ENCODE measurements around the gene KRT6B. TPM values are rescaled to one million over a fixed set of nuclear protein-coding genes. Genes with fewer than 3 reads are reported as not detected.
A peak's percentile ranks its signal among the peaks of the same experiment; 100 is the strongest.

The KRT6B gene
- total and polyA plus RNA-seq, 2 of the 8 experiments (the other 6 are each of a cell fraction or from before 2014, with no cell fraction given): not detected

- Histone ChIP-seq H2BK5ac (ENCODE audit: low read depth, low read length) (no peak overlapping the region), H3K4me1 (replicated peaks in 1 of 4; ENCODE audit: control insufficient read depth in 3 of 4, insufficient read depth in 4 of 4, low read length in 3 of 4) (peaks cover 0 to 5% (median 3%) of the 10 kb centered on the region in 4 experiments; a peak in 3 of 7 replicates), H3K9ac (replicated peaks in 1 of 4; ENCODE audit: extremely low read depth in 1 of 4, low read depth in 3 of 4, low read length in 3 of 4) (no peak overlapping the region), H2BK15ac (ENCODE audit: low read length) (no peak overlapping the region), H2AK5ac (ENCODE audit: low read depth, low read length) (no peak overlapping the region), H3K36me3 (ENCODE audit: control insufficient read depth in 2 of 4, insufficient read depth in 4 of 4, low read length in 3 of 4) (no peaks in the 10 kb centered on the region), H4K8ac (ENCODE audit: extremely low read depth, insufficient read depth, low read length) (no peak overlapping the region), H3K23ac (ENCODE audit: insufficient read length) (no peak overlapping the region), H3K18ac (ENCODE audit: extremely low read depth, low read length) (no peak overlapping the region), H3K27me3 (replicated peaks in 1 of 4; ENCODE audit: control insufficient read depth in 3 of 4, extremely low read depth in 1 of 4, insufficient read depth in 3 of 4, low read length in 3 of 4) (no peaks in the 10 kb centered on the region; a peak in 2 of 7 replicates), H3K4ac (replicated peaks; ENCODE audit: insufficient read length, low read depth, low read length) (no peak overlapping the region), H4K91ac (replicated peaks; ENCODE audit: insufficient read length, low read length) (no peak overlapping the region), H2BK12ac (ENCODE audit: low read depth, low read length) (no peak overlapping the region), H3K4me2 (ENCODE audit: insufficient read depth in 1 of 2, low read depth in 2 of 2, low read length in 2 of 2) (no peak overlapping the region), H4K20me1 (replicated peaks in 1 of 2; ENCODE audit: control insufficient read depth in 1 of 2, insufficient read depth in 2 of 2, low read length in 2 of 2) (no peaks in the 10 kb centered on the region), H2BK120ac (replicated peaks; ENCODE audit: low read depth, low read length) (no peak overlapping the region), H3K79me1 (ENCODE audit: low read depth, low read length) (no peaks in the 10 kb centered on the region), H3K14ac (ENCODE audit: insufficient read length) (no peak overlapping the region), H3K9me3 (ENCODE audit: insufficient read depth in 2 of 2, low read depth in 1 of 2, low read length in 1 of 2) (no peaks in the 10 kb centered on the region), H4K5ac (ENCODE audit: insufficient read length, low read depth, low read length) (no peak overlapping the region), H3K56ac (replicated peaks; ENCODE audit: insufficient read length, low read depth, low read length) (no peak overlapping the region), H2AFZ (ENCODE audit: low read length) (no peak overlapping the region), H3K79me2 (ENCODE audit: control insufficient read depth in 1 of 2, insufficient read depth in 2 of 2, low read length in 2 of 2) (no peaks in the 10 kb centered on the region), H2BK20ac (ENCODE audit: low read length) (no peak overlapping the region), H3K27ac (ENCODE audit: low read depth, low read length) (no peak overlapping the region), H3K4me3 (ENCODE audit: extremely low read depth in 1 of 4, insufficient read depth in 2 of 4, low read depth in 3 of 4, low read length in 4 of 4) (no peak overlapping the region), H3K23me2 (ENCODE audit: low read depth, low read length) (no peaks in the 10 kb centered on the region)
- TF ChIP-seq CTCF (IDR thresholded peaks at IDR 0.05; ENCODE audit: control extremely low read depth in 1 of 3, insufficient read depth in 1 of 3, low read depth in 1 of 3, low read length in 3 of 3): no peak
- FAIRE-seq (no peak), DNase-seq (ENCODE audit: low read depth in 1 of 2, low spot score in 2 of 2) (peak in 1 of 2 experiments; percentile 31)
- 95% methylated on average over 8 of the region's 8 CpGs; no CpG with 5 or more reads in 1 of the 2 experiments for WGBS, 2 experiments (ENCODE audit: extremely low coverage in 1 of 2, insufficient coverage in 1 of 2, insufficient read length in 1 of 2, insufficient replicate concordance in 2 of 2, low coverage in 1 of 2, low lambda C conversion rate in 2 of 2, missing lambda C conversion rate in 1 of 2)
- POLR2A ChIA-PET (ENCODE audit: partially characterized antibody): no interaction called here
- CTCF ChIA-PET (ENCODE audit: partially characterized antibody): interaction anchor here (1.3 to 3.1 kb wide), 3 partner anchors 8 to 144 kb away, joined by 3 to 12 read pairs (median 5); no protein-coding TSS in a partner anchor
These were observed 13.3 kb downstream of the KRT6B start for GRCh38 chr12:52438305-52439301.
